ENCODE measurements around the gene PRR19.

DNA sequence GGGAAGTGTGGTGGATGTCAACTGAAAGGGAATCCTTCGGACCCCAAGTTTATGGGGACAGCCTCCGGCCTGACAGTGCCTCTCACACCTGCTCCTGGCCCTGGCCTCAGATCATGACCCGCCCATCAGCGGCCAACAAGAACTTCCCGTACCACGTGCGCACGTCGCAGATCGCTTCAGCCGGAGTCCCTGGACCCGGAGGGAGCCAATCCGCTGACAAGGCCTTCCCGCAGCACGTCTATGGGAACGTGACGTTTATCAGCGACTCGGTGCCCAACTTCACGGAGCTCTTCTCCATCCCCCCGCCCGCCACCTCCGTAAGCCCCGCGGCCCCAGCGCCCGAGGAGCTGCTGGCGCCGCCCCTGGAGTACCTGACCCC lies 21.5 kb downstream of the PRR19 start:
- TF ChIP-seq POLR2AphosphoS5 (IDR thresholded peaks at IDR 0.05; ENCODE audit: low read depth, low read length) (no peak), SIN3A (IDR thresholded peaks at IDR 0.05; ENCODE audit: borderline replicate concordance, insufficient read depth, low read length) (no peak), TAF1 (IDR thresholded peaks at IDR 0.05; ENCODE audit: borderline replicate concordance, insufficient read depth, low read length) (no peak)
- TF ChIP-seq, protein P1, sequence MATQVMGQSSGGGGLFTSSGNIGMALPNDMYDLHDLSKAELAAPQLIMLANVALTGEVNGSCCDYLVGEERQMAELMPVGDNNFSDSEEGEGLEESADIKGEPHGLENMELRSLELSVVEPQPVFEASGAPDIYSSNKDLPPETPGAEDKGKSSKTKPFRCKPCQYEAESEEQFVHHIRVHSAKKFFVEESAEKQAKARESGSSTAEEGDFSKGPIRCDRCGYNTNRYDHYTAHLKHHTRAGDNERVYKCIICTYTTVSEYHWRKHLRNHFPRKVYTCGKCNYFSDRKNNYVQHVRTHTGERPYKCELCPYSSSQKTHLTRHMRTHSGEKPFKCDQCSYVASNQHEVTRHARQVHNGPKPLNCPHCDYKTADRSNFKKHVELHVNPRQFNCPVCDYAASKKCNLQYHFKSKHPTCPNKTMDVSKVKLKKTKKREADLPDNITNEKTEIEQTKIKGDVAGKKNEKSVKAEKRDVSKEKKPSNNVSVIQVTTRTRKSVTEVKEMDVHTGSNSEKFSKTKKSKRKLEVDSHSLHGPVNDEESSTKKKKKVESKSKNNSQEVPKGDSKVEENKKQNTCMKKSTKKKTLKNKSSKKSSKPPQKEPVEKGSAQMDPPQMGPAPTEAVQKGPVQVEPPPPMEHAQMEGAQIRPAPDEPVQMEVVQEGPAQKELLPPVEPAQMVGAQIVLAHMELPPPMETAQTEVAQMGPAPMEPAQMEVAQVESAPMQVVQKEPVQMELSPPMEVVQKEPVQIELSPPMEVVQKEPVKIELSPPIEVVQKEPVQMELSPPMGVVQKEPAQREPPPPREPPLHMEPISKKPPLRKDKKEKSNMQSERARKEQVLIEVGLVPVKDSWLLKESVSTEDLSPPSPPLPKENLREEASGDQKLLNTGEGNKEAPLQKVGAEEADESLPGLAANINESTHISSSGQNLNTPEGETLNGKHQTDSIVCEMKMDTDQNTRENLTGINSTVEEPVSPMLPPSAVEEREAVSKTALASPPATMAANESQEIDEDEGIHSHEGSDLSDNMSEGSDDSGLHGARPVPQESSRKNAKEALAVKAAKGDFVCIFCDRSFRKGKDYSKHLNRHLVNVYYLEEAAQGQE (IDR thresholded peaks at IDR 0.05; ENCODE audit: insufficient read depth in 1 of 2, low read depth in 2 of 2, low read length in 2 of 2) = no peak
